HEK293T (cell line): ENCODE results near the gene FMO2.

Experiments used
- CTBP1 ChIP-seq: fragments of 450-650 bp; IDR thresholded peaks from 2 replicates; pipeline ENCODE4 v1.6.1; 2016; ENCODE audit warnings: borderline replicate concordance
- L3MBTL2 ChIP-seq: fragments of 450-650 bp; conservative IDR thresholded peaks from 2 replicates; pipeline ENCODE4 v1.6.1; 2016; ENCODE audit warnings: mild to moderate bottlenecking
- NFRKB ChIP-seq: fragments of 450-650 bp; IDR thresholded peaks from 2 replicates; pipeline ENCODE4 v1.6.1; 2016; ENCODE audit warnings: mild to moderate bottlenecking, moderate library complexity
- SUZ12 ChIP-seq: fragments of 450-650 bp; IDR thresholded peaks from 2 replicates; pipeline ENCODE4 v1.6.1; 2016; ENCODE audit warnings: mild to moderate bottlenecking

DNA sequence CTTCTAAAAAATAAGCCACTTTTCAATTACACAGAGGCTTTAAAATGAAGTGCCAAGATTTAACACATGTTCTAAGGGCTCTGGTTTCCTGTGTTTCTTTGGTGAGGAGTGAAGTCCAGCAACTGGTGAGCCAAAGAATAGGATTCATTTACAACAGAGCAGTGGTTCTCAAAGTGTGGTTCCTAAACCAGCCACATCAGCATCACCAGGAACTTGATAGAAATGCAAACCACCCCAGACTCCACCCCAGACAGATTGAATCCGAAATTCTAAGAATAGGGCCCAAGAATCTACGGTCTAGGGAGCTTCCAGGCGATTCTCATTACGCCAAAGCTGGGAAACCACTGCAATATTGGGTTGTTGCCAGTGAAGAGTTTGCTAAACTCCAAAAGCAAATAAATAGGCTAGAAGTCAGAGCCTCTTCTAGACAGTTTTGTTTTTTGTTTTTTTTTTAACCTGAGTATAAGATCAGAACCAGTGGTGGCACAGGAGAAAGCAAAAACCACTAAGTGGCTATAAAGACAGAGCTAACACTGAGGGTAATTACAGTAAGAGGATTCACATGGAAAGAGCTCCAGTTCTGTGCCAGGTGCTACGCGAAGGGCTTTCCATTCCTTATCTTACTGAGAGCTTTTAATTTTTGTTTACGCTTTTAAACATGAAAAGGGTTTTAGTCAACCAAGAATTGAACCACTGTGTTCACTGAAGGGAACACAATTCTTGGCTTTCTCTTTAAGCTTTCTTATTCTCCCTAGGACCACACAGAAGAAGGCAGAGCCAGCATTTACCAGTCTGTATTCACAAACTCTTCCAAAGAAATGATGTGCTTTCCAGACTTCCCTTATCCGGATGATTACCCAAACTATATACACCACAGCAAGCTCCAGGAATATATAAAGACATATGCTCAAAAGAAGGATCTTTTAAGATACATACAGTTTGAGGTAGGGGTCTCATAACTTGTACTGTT lies 42.4 kb upstream of the FMO2 start:
- TF ChIP-seq NFRKB (no peak), L3MBTL2 (no peak), SUZ12 (no peak), CTBP1 (no peak)
